CD4-positive, alpha-beta T cell (primary cell): ENCODE data around the gene DHCR7. TPM values are rescaled to one million over a fixed set of nuclear protein-coding genes. Genes with fewer than 3 reads are reported as not detected.

Experiments
- ATAC-seq: fragments of 200-7000 bp; cut with Tn5 transposase; one replicate; pipeline ENCODE4 v1.10.0; 2022; ENCODE audit warnings: mild to moderate bottlenecking; ENCODE audit not compliant: poor library complexity
- CTCF ChIA-PET: fragments of 350-600 bp; sonication (Branson Sonifier 250); formaldehyde crosslinking; loops from one replicate; lab custom pipeline; 2021; ENCODE audit warnings: antibody characterized with exemption, inconsistent platforms; lab: Charles Lee
- POLR2A ChIA-PET: fragments of 350-600 bp; sonication (Branson Sonifier 250); formaldehyde crosslinking; loops from one replicate; lab custom pipeline; 2021; ENCODE audit warnings: antibody characterized with exemption, inconsistent platforms; lab: Charles Lee
- DNase-seq, 14 experiments: peaks; one replicate each; pipeline ENCODE4 v3.0.0-alpha.2; 2013 to 2020; ENCODE audit warnings: mixed read lengths in 2 of 14
- H3K27ac ChIP-seq, 2 donors: one replicate each; pipeline versions ENCODE4 v1.5.1 to v1.7.0; 2013; ENCODE audit warnings: low read length in 2 of 2, low read depth in 1 of 2, mild to moderate bottlenecking in 1 of 2
- H3K27me3 ChIP-seq, 2 experiments: 1 replicate in 1 of 2; 2 replicates in 1 of 2; pipeline versions ENCODE4 v1.6.1 to v1.7.0; 2013; ENCODE audit warnings: low read length in 2 of 2, control low read depth in 1 of 2, mild to moderate bottlenecking in 1 of 2, moderate library complexity in 1 of 2; ENCODE audit not compliant: insufficient read depth in 2 of 2, control insufficient read depth in 1 of 2
- H3K36me3 ChIP-seq: one replicate; pipeline ENCODE4 v1.6.1; 2013; ENCODE audit warnings: low read length, control low read depth; ENCODE audit not compliant: insufficient read depth
- H3K4me1 ChIP-seq: one replicate; pipeline ENCODE4 v1.6.1; 2013; ENCODE audit warnings: low read length, control low read depth; ENCODE audit not compliant: insufficient read depth
- H3K4me3 ChIP-seq: one replicate; pipeline ENCODE4 v1.5.1; 2013; ENCODE audit warnings: mild to moderate bottlenecking, low read length, moderate library complexity
- H3K9me3 ChIP-seq, 2 experiments: 1 replicate in 1 of 2; 2 replicates in 1 of 2; pipeline versions ENCODE4 v1.6.1 to v1.7.0; 2013; ENCODE audit warnings: low read length in 2 of 2, mild to moderate bottlenecking in 2 of 2, control low read depth in 1 of 2, moderate library complexity in 1 of 2; ENCODE audit not compliant: control insufficient read depth in 1 of 2, insufficient read depth in 1 of 2
- H3K27ac Mint-ChIP-seq: one replicate; pipeline ENCODE4 v1.8.0; 2020; ENCODE audit warnings: mixed read lengths
- H3K27me3 Mint-ChIP-seq: one replicate; pipeline ENCODE4 v1.8.0; 2021; ENCODE audit warnings: mixed read lengths
- H3K36me3 Mint-ChIP-seq: one replicate; pipeline ENCODE4 v1.8.0; 2021; ENCODE audit warnings: low read depth, mixed read lengths
- H3K4me1 Mint-ChIP-seq: one replicate; pipeline ENCODE4 v1.8.0; 2021; ENCODE audit warnings: low read depth, mixed read lengths
- H3K4me3 Mint-ChIP-seq: one replicate; pipeline ENCODE4 v1.8.0; 2020; ENCODE audit warnings: mild to moderate bottlenecking, mixed read lengths
- H3K9me3 Mint-ChIP-seq: one replicate; pipeline ENCODE4 v1.8.0; 2020; ENCODE audit warnings: mixed read lengths
- CTCF ChIP-seq: fragments of 200-600 bp; IDR thresholded peaks from one replicate; pipeline ENCODE4 v1.8.0; 2022; ENCODE audit warnings: antibody characterized with exemption, mild to moderate bottlenecking
- intact Hi-C, 2 experiments: fragments of 100-400 bp; cut with DNase I in 1 of 2; cut with micrococcal nuclease in 1 of 2; formaldehyde crosslinking; loops; one replicate each; pipeline versions ENCODE4 v1.15.1 to v1.9.0; 2023 to 2025; cut with DNase I, micrococcal nuclease
- total RNA-seq, 174 experiments: library from RNA in 2 of 174; stranded (reverse) in 2 of 174; gene quantifications; one replicate each; pipeline ENCODE4 v1.2.3 and lab custom pipeline; 2021 to 2026

Gene DHCR7
- total RNA-seq, 2 experiments from 2014 or later = 30.2 to 30.6 TPM

- H3K9me3 ChIP-seq = no peaks in the 10 kb centered on the region
- no peaks in the 10 kb centered on the region for H3K9me3 Mint-ChIP-seq
- TF ChIP-seq CTCF = no peak
- H3K36me3 Mint-ChIP-seq = peaks cover 88% of the 10 kb centered on the region
- H3K36me3 ChIP-seq = peaks cover 83% of the 10 kb centered on the region
- peaks cover 21% of the 10 kb centered on the region for H3K4me1 ChIP-seq
- DNase-seq (no peak), ATAC-seq (no peak)
- H3K27ac Mint-ChIP-seq = no peak overlapping the region
- H3K4me3 ChIP-seq = no peak overlapping the region
- no peaks in the 10 kb centered on the region for H3K27me3 Mint-ChIP-seq
- no peak overlapping the region for H3K27ac ChIP-seq
- ChIA-PET CTCF (no interaction called here), POLR2A (interaction anchor here (0.7 kb wide), 1 partner anchor 12 kb away, joined by 3 read pairs; no protein-coding TSS in a partner anchor)
- H3K27me3 ChIP-seq = no peaks in the 10 kb centered on the region
- H3K4me1 Mint-ChIP-seq = peaks cover 26% of the 10 kb centered on the region
- intact Hi-C loops = loop anchor here in 1 of 2 experiments (10.0 kb wide), 2 partner anchors 766 to 1064 kb away; partner anchors contain the start of genes CTTN and INPPL1
- no peak overlapping the region for H3K4me3 Mint-ChIP-seq
Measured at GRCh38 chr11:71458146-71459070, 10.2 kb upstream of the DHCR7 start.

DNA sequence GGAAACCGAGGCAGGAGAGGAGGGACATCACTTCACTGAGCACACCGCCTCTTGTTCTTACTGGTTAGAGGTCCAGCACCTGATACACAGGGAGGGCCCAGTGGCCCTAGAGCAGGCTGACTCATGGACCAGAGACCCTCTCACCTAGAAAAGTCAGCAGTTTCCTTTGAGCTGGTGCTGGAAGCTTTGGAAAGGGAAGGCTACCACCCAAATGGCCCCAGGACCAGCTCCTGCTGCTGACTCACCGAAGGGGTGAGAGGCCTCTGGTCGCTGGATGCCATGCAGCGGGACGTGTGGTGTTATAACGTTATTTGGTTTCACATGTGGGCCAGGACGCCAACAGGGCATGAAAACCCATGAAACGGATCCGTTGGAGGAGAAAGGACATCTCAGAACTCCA, 8.6 kb upstream of the DHCR7 start:
- no peaks in the 10 kb centered on the region for H3K27me3 ChIP-seq
- DNase-seq = no peak
- CTCF ChIA-PET = no interaction called here
- Mint-ChIP-seq H3K27me3 (no peaks in the 10 kb centered on the region), H3K4me1 (peaks cover 34% of the 10 kb centered on the region), H3K36me3 (peaks cover 78% of the 10 kb centered on the region), H3K9me3 (no peaks in the 10 kb centered on the region), H3K4me3 (no peak overlapping the region), H3K27ac (no peak overlapping the region)
- H3K4me1 ChIP-seq = peaks cover 32% of the 10 kb centered on the region
- POLR2A ChIA-PET = no interaction called here
- ATAC-seq = no peak
- H3K36me3 ChIP-seq = peaks cover 69% of the 10 kb centered on the region
- no peak for TF ChIP-seq CTCF
- intact Hi-C loops = loop anchor here in 1 of 2 experiments (10.0 kb wide), 2 partner anchors 768 to 1062 kb away; partner anchors contain the start of genes CTTN and INPPL1
- H3K4me3 ChIP-seq = no peak overlapping the region
- H3K27ac ChIP-seq = no peak overlapping the region
- no peaks in the 10 kb centered on the region for H3K9me3 ChIP-seq

DNA sequence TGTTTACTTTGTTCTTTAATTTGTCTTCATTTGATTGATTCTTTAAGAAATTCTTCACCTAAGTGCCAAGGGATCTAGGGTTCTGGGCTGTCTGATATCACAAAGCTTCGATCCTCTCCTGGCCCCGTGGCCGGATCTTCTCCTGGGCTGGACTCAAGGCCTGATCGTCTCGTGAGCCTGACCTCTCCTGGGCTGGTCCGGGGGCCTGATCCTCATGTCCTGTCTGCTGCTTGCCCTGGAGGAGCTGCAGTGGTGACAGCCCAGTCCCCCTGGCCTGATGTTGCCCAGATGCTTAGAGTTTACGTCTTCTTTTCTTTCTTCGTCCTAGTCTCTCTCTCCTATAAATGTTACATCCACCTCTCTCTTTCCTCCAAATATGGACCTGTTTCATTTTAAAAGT, 8.1 kb upstream of the DHCR7 start:
- H3K4me1 Mint-ChIP-seq = peaks cover 39% of the 10 kb centered on the region
- Histone ChIP-seq H3K9me3 (no peaks in the 10 kb centered on the region), H3K27ac (no peak overlapping the region), H3K36me3 (peaks cover 64% of the 10 kb centered on the region), H3K4me3 (no peak overlapping the region), H3K27me3 (no peaks in the 10 kb centered on the region), H3K4me1 (peaks cover 36% of the 10 kb centered on the region)
- no peaks in the 10 kb centered on the region for H3K9me3 Mint-ChIP-seq
- ATAC-seq (no peak), DNase-seq (no peak)
- H3K36me3 Mint-ChIP-seq = peaks cover 73% of the 10 kb centered on the region
- no peaks in the 10 kb centered on the region for H3K27me3 Mint-ChIP-seq
- intact Hi-C loops = loop anchor here in 1 of 2 experiments (10.0 kb wide), 2 partner anchors 769 to 1061 kb away; partner anchors contain the start of genes CTTN and INPPL1
- peak overlapping the region; percentile 22 for H3K4me3 Mint-ChIP-seq
- H3K27ac Mint-ChIP-seq = peak overlapping the region; percentile 0
- POLR2A ChIA-PET = no interaction called here
- no peak for TF ChIP-seq CTCF
- CTCF ChIA-PET = no interaction called here
